ENCODE data around the gene EBF4. TPM values are rescaled to one million over a fixed set of nuclear protein-coding genes. Genes with fewer than 3 reads are reported as not detected.

The EBF4 gene
- total and polyA plus RNA-seq, 2 donors (not counting 1 experiment from before 2014, with no cell fraction given) = 0.81 to 5.0 TPM

GRCh38 chr20:2699775-2700413 is 7.3 kb downstream of the EBF4 start:
- DNase-seq (no peak), ATAC-seq (ENCODE audit: low read depth) (no peak)
- WGBS (ENCODE audit: insufficient coverage) = 86% methylated on average over 5 of the region's 5 CpGs
- Histone ChIP-seq H3K4me2 (replicated peaks; ENCODE audit: low read depth, low read length, poor library complexity, severe bottlenecking) (no peak overlapping the region), H3K4me1 (ENCODE audit: control insufficient read depth in 2 of 2, insufficient read depth in 2 of 2, low read length in 2 of 2) (no peaks in the 10 kb centered on the region), H2AFZ (ENCODE audit: insufficient read depth, low read depth, low read length, poor library complexity, severe bottlenecking) (no peak overlapping the region), H3K9me3 (ENCODE audit: control extremely low read depth in 1 of 3, control insufficient read depth in 2 of 3, insufficient read depth in 1 of 3, low read length in 2 of 3) (no peaks in the 10 kb centered on the region), H3K36me3 (replicated peaks in 1 of 2; ENCODE audit: control extremely low read depth in 1 of 2, control insufficient read depth in 1 of 2, extremely low read depth in 1 of 2, insufficient read depth in 2 of 2, low read length in 1 of 2) (no peaks in the 10 kb centered on the region), H3K79me2 (ENCODE audit: control insufficient read depth, insufficient read depth, low read length) (no peaks in the 10 kb centered on the region), H4K20me1 (ENCODE audit: control insufficient read depth, insufficient read depth, low read length, poor library complexity, severe bottlenecking) (no peaks in the 10 kb centered on the region), H3K27me3 (replicated peaks in 1 of 4; ENCODE audit: control extremely low read depth in 1 of 4, control insufficient read depth in 3 of 4, insufficient read depth in 4 of 4, low read length in 3 of 4) (peaks cover 0 to 36% (median 15%) of the 10 kb centered on the region in 4 experiments), H3K27ac (ENCODE audit: low read length in 2 of 2) (no peak overlapping the region), H3K4me3 (ENCODE audit: control extremely low read depth in 1 of 5, extremely low read depth in 1 of 5, insufficient read depth in 1 of 5, low read depth in 2 of 5, low read length in 4 of 5) (no peak overlapping the region), H3K9ac (ENCODE audit: low read length) (no peak overlapping the region)
- peaks cover 57% of the 10 kb centered on the region for H3K27me3 Mint-ChIP-seq
- POLR2A ChIA-PET = no interaction called here
- CTCF ChIA-PET = no interaction called here
- TF ChIP-seq EZH2 (IDR thresholded peaks at IDR 0.05; ENCODE audit: borderline replicate concordance, insufficient read depth, low read depth, low read length, poor library complexity, severe bottlenecking) = no peak
- TF ChIP-seq CTCF (IDR thresholded peaks at IDR 0.05) = no peak
- intact Hi-C loops (cut with micrococcal nuclease) = no loop called here
- no peak overlapping the region for H3K27ac Mint-ChIP-seq
- H3K4me3 Mint-ChIP-seq = no peak overlapping the region
- peaks cover 2% of the 10 kb centered on the region for H3K4me1 Mint-ChIP-seq
- H3K9me3 Mint-ChIP-seq (ENCODE audit: insufficient read depth) = no peaks in the 10 kb centered on the region

- Mint-ChIP-seq H3K9me3 (ENCODE audit: insufficient read depth) (no peaks in the 10 kb centered on the region), H3K27ac (no peak overlapping the region), H3K27me3 (peaks cover 49% of the 10 kb centered on the region), H3K4me1 (no peaks in the 10 kb centered on the region), H3K4me3 (no peak overlapping the region)
- POLR2A ChIA-PET = no interaction called here
- CTCF ChIA-PET = no interaction called here
- Histone ChIP-seq H3K27ac (ENCODE audit: low read length in 2 of 2) (no peak overlapping the region), H4K20me1 (ENCODE audit: control insufficient read depth, insufficient read depth, low read length, poor library complexity, severe bottlenecking) (no peaks in the 10 kb centered on the region), H3K4me3 (ENCODE audit: control extremely low read depth in 1 of 5, extremely low read depth in 1 of 5, insufficient read depth in 1 of 5, low read depth in 2 of 5, low read length in 4 of 5) (no peak overlapping the region), H3K79me2 (ENCODE audit: control insufficient read depth, insufficient read depth, low read length) (no peaks in the 10 kb centered on the region), H3K36me3 (replicated peaks in 1 of 2; ENCODE audit: control extremely low read depth in 1 of 2, control insufficient read depth in 1 of 2, extremely low read depth in 1 of 2, insufficient read depth in 2 of 2, low read length in 1 of 2) (no peaks in the 10 kb centered on the region), H3K4me1 (ENCODE audit: control insufficient read depth in 2 of 2, insufficient read depth in 2 of 2, low read length in 2 of 2) (no peaks in the 10 kb centered on the region), H3K4me2 (replicated peaks; ENCODE audit: low read depth, low read length, poor library complexity, severe bottlenecking) (no peak overlapping the region), H2AFZ (ENCODE audit: insufficient read depth, low read depth, low read length, poor library complexity, severe bottlenecking) (no peak overlapping the region), H3K27me3 (replicated peaks in 1 of 4; ENCODE audit: control extremely low read depth in 1 of 4, control insufficient read depth in 3 of 4, insufficient read depth in 4 of 4, low read length in 3 of 4) (peaks cover 0 to 24% (median 5%) of the 10 kb centered on the region in 4 experiments), H3K9me3 (ENCODE audit: control extremely low read depth in 1 of 3, control insufficient read depth in 2 of 3, insufficient read depth in 1 of 3, low read length in 2 of 3) (no peaks in the 10 kb centered on the region), H3K9ac (ENCODE audit: low read length) (no peak overlapping the region)
- TF ChIP-seq CTCF (IDR thresholded peaks at IDR 0.05) (no peak), EZH2 (IDR thresholded peaks at IDR 0.05; ENCODE audit: borderline replicate concordance, insufficient read depth, low read depth, low read length, poor library complexity, severe bottlenecking) (no peak)
- WGBS (ENCODE audit: insufficient coverage) = 84% methylated on average over 9 of the region's 9 CpGs
- DNase-seq (no peak), ATAC-seq (ENCODE audit: low read depth) (no peak)
- intact Hi-C loops (cut with micrococcal nuclease) = no loop called here
These were observed 8.5 kb downstream of the EBF4 start for GRCh38 chr20:2700913-2701620.
